ENCODE results near the gene EPS15. TPM values are rescaled to one million over a fixed set of nuclear protein-coding genes. Genes with fewer than 3 reads are reported as not detected.

Gene EPS15
- total RNA-seq, 1 experiment from 2014 or later = 54.4 TPM

DNA sequence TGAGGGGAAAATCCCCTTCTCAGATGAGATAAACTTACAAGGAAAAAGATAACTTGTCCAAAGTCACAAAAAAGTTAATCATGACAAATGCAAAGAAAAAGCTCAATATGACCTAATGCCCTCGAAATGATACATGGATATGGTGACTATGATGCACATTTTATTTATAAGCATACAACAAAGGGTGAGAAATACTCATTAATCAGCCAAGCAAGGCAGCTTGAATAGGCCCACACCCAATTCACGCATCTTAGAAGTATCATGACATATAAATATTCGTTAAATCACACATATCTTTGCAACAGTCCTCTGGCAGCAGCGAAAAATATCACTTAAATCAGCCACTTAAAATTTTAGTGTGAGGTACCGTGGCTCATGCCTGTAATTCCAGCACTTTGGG lies 21.7 kb downstream of the EPS15 start:
- TF ChIP-seq TCF7L2 (IDR thresholded peaks at IDR 0.05; ENCODE audit: low read depth, low read length) (no peak), POLR2AphosphoS5 (IDR thresholded peaks at IDR 0.05; ENCODE audit: low read depth, low read length) (no peak), SIN3A (IDR thresholded peaks at IDR 0.05; ENCODE audit: borderline replicate concordance, insufficient read depth, low read depth, low read length) (no peak)
- TF ChIP-seq, protein P1, sequence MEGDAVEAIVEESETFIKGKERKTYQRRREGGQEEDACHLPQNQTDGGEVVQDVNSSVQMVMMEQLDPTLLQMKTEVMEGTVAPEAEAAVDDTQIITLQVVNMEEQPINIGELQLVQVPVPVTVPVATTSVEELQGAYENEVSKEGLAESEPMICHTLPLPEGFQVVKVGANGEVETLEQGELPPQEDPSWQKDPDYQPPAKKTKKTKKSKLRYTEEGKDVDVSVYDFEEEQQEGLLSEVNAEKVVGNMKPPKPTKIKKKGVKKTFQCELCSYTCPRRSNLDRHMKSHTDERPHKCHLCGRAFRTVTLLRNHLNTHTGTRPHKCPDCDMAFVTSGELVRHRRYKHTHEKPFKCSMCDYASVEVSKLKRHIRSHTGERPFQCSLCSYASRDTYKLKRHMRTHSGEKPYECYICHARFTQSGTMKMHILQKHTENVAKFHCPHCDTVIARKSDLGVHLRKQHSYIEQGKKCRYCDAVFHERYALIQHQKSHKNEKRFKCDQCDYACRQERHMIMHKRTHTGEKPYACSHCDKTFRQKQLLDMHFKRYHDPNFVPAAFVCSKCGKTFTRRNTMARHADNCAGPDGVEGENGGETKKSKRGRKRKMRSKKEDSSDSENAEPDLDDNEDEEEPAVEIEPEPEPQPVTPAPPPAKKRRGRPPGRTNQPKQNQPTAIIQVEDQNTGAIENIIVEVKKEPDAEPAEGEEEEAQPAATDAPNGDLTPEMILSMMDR (IDR thresholded peaks at IDR 0.05) = no peak
- TF ChIP-seq, protein P2, sequence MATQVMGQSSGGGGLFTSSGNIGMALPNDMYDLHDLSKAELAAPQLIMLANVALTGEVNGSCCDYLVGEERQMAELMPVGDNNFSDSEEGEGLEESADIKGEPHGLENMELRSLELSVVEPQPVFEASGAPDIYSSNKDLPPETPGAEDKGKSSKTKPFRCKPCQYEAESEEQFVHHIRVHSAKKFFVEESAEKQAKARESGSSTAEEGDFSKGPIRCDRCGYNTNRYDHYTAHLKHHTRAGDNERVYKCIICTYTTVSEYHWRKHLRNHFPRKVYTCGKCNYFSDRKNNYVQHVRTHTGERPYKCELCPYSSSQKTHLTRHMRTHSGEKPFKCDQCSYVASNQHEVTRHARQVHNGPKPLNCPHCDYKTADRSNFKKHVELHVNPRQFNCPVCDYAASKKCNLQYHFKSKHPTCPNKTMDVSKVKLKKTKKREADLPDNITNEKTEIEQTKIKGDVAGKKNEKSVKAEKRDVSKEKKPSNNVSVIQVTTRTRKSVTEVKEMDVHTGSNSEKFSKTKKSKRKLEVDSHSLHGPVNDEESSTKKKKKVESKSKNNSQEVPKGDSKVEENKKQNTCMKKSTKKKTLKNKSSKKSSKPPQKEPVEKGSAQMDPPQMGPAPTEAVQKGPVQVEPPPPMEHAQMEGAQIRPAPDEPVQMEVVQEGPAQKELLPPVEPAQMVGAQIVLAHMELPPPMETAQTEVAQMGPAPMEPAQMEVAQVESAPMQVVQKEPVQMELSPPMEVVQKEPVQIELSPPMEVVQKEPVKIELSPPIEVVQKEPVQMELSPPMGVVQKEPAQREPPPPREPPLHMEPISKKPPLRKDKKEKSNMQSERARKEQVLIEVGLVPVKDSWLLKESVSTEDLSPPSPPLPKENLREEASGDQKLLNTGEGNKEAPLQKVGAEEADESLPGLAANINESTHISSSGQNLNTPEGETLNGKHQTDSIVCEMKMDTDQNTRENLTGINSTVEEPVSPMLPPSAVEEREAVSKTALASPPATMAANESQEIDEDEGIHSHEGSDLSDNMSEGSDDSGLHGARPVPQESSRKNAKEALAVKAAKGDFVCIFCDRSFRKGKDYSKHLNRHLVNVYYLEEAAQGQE (IDR thresholded peaks at IDR 0.05; ENCODE audit: insufficient read depth in 1 of 2, low read depth in 2 of 2, low read length in 1 of 2) = no peak
- POLR2A ChIA-PET = no interaction called here
- in situ Hi-C loops (cut with HindIII; ENCODE audit: low pct_unique_long_range_greater_than_20kb, low sequenced_read_pairs) (no loop called here), intact Hi-C loops (cut with micrococcal nuclease; ENCODE audit: unreplicated experiment) (no loop called here)
- Histone ChIP-seq H3K36me3 (ENCODE audit: control insufficient read depth, insufficient read depth, low read length) (no peaks in the 10 kb centered on the region), H3K9me3 (ENCODE audit: control insufficient read depth, insufficient read depth, low read depth, low read length) (no peaks in the 10 kb centered on the region), H3K27ac (ENCODE audit: low read length) (no peak overlapping the region), H3K27me3 (ENCODE audit: control insufficient read depth, insufficient read depth, low read length) (no peaks in the 10 kb centered on the region), H3K4me1 (ENCODE audit: control insufficient read depth, insufficient read depth, low read length) (peaks cover 4% of the 10 kb centered on the region; the same call in 1 of the 2 replicates), H3K4me3 (ENCODE audit: low read depth in 2 of 2, low read length in 2 of 2) (no peak overlapping the region)
- BruUV-seq (replicated peaks) = no TSS peak
- CTCF ChIA-PET = no interaction called here
- ATAC-seq (no peak), DNase-seq (ENCODE audit: low read depth, low spot score) (no peak)

DNA sequence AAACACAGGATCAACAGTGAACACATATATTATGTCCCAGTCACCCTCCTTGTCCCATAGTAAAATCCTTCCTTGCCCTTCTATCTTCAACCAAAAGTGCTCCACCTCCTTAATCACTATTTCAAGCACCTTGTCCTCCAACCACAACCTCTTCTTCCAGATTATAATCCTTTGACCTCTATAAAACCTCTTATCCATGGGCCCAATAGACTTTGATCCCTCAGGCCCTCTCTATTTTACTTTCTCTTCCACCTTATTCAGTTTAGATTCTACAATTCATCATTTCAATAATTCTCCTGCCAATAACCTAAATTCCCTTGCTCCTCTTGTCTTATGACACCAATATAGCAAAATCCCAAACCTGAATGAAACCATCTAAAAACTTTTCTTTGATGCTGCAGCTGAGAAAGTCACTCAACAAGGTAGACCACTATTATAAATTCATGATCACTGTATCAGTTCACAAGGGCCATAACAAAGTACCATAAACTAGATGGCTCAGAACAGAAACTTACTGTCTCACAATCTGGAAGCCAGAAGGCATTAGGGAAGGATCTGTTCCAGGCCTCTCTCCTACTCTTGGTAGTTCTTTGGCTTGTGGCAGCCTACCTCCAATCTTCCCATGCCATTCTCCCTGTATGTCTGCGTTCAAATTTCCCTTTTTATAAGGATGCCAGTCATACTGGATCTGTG lies 24.8 kb downstream of the EPS15 start:
- in situ Hi-C loops (cut with HindIII; ENCODE audit: low pct_unique_long_range_greater_than_20kb, low sequenced_read_pairs) = no loop called here
- intact Hi-C loops (cut with micrococcal nuclease; ENCODE audit: unreplicated experiment) = no loop called here
- no peak for ATAC-seq
- TF ChIP-seq POLR2AphosphoS5 (IDR thresholded peaks at IDR 0.05; ENCODE audit: low read depth, low read length) (no peak), TCF7L2 (IDR thresholded peaks at IDR 0.05; ENCODE audit: low read depth, low read length) (no peak), SIN3A (IDR thresholded peaks at IDR 0.05; ENCODE audit: borderline replicate concordance, insufficient read depth, low read depth, low read length) (no peak)
- TF ChIP-seq, protein P2 (IDR thresholded peaks at IDR 0.05; ENCODE audit: insufficient read depth in 1 of 2, low read depth in 2 of 2, low read length in 1 of 2) = no peak
- TF ChIP-seq, protein P1 (IDR thresholded peaks at IDR 0.05) = no peak
- Histone ChIP-seq H3K27ac (ENCODE audit: low read length) (0 out of 2 replicates have a peak overlapping the region, but pooled peaks have one; percentile 18), H3K27me3 (ENCODE audit: control insufficient read depth, insufficient read depth, low read length) (no peaks in the 10 kb centered on the region), H3K36me3 (ENCODE audit: control insufficient read depth, insufficient read depth, low read length) (no peaks in the 10 kb centered on the region), H3K4me3 (ENCODE audit: low read depth in 2 of 2, low read length in 2 of 2) (no peak overlapping the region), H3K4me1 (ENCODE audit: control insufficient read depth, insufficient read depth, low read length) (peaks cover 15% of the 10 kb centered on the region), H3K9me3 (ENCODE audit: control insufficient read depth, insufficient read depth, low read depth, low read length) (no peaks in the 10 kb centered on the region)
- ChIA-PET CTCF (no interaction called here), POLR2A (no interaction called here)
- no TSS peak for BruUV-seq (replicated peaks)
- DNase-seq (ENCODE audit: low read depth, low spot score) = no peak

All from Panc1 (cell line).